Measurements from ENCODE around the gene ADGRL2.

ADGRL2 gene

DNA sequence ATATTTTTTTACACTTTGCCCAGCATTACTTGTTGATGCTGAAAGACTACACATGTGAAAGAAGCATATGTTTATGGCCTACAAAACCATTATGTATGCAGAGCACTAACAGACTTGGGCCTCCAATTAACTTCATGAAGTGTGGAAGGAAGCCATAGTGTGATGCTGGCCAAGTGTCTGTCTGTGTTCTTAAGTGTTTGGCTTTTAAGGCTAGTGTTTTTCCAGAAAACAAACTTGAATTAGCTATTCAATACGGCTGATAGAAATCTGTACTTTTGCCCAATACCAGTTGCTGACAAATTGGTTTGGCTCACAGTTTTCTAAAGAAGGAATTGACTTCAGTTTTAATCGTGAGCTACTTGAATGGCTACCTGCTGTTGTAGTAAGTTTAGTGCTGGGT lies 136.1 kb downstream of the ADGRL2 start:
- no peak for DNase-seq

DNA sequence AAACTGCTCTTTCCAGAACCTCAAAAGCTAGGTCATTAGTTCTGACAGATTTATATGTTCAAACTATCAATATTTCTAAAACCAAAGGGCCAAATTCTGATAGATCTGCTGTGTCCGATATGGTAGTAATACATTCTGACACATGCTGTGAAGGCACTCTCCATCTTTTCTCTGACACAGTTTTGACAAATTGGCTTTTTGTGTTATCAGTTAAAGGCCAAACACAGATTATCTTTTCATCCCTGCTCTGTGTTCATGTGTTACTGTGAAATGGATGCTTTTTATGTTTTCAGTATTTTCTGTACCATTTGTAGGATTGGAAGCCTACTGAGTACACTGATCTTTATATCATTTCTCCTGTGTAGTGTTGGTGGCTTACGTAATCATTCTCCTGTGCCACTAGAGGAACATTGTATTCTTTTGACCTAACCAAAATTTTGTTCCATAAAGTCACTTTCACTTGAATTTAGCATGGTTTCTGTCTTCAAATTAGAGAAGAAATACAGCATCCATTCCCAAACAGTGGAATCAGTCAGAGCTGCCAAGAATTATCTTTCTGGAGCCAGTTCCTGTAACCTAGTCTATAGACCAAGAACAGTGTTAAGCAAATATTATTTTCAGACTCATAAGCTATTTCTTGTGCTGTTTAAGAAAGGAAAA lies 137.2 kb downstream of the ADGRL2 start:
- TF ChIP-seq GATA1 (IDR thresholded peaks at IDR 0.05; ENCODE audit: low read depth, low read length) (no peak), POLR2A (IDR thresholded peaks at IDR 0.05; ENCODE audit: low read length) (no peak)
- DNase-seq: no peak

More for the DNA sequence above, 136.1 kb downstream of the ADGRL2 start:
- TF ChIP-seq POLR2A (IDR thresholded peaks at IDR 0.05; ENCODE audit: low read length) (no peak), GATA1 (IDR thresholded peaks at IDR 0.05; ENCODE audit: low read depth, low read length) (no peak)

DNA sequence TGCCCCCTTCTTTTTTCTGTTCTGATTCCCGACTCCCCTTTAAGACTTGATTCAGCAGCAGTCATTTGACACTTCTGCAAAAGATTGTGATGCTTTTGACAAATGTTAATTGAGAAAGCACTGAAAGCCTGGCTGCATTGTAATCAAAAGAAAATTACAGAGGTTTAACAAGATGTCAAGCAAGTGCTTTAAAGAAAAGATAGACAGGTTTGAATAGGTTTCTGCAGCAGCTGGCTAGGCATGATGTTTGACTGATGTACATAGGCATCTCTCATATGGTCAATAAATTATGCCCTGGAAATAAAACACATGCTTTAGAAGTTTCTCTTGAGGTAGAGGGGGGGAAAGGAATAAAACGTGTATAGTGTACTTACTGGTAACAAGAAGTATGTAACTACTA lies 147.8 kb downstream of the ADGRL2 start:
- no peak for DNase-seq
- TF ChIP-seq POLR2A (IDR thresholded peaks at IDR 0.05; ENCODE audit: low read length): no peak
- TF ChIP-seq GATA1 (IDR thresholded peaks at IDR 0.05; ENCODE audit: low read depth, low read length): no peak

DNA sequence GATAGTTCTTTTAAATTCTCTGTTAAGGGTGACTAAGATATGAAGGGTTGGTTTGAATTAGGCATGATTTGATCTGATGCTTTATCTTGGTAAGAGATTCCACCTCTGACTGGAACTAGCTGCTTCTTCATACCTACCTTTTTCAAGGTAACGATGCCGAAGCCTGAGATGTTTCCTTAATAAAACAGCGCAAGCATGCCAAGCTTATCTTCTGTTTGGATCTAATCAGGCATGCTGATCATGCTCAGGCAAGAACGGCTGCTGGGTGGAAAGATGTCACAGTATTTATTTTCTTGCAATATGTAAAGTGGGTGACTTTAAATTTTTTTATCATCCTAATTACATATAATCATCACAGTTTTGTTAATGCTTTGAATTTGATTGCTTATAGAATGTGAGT lies 148.7 kb downstream of the ADGRL2 start:
- TF ChIP-seq POLR2A (IDR thresholded peaks at IDR 0.05; ENCODE audit: low read length) (no peak), GATA1 (IDR thresholded peaks at IDR 0.05; ENCODE audit: low read depth, low read length) (no peak)
- DNase-seq: no peak

DNA sequence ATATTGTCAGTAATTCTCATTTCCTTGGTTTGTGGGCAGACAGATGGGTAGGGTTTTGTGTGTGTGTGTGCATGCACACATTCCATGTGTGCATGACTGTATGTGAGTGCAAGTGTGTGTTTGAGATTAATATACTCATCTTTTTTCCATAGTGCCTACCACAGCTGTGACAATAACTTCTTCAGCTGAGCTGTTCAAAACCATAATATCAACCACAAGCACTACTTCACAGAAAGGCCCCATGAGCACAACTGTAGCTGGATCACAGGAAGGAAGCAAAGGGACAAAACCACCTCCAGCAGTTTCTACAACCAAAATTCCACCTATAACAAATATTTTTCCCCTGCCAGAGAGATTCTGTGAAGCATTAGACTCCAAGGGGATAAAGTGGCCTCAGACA lies 149.3 kb downstream of the ADGRL2 start:
- TF ChIP-seq GATA1 (IDR thresholded peaks at IDR 0.05; ENCODE audit: low read depth, low read length): no peak
- no peak for TF ChIP-seq POLR2A (IDR thresholded peaks at IDR 0.05; ENCODE audit: low read length)
- DNase-seq: no peak

DNA sequence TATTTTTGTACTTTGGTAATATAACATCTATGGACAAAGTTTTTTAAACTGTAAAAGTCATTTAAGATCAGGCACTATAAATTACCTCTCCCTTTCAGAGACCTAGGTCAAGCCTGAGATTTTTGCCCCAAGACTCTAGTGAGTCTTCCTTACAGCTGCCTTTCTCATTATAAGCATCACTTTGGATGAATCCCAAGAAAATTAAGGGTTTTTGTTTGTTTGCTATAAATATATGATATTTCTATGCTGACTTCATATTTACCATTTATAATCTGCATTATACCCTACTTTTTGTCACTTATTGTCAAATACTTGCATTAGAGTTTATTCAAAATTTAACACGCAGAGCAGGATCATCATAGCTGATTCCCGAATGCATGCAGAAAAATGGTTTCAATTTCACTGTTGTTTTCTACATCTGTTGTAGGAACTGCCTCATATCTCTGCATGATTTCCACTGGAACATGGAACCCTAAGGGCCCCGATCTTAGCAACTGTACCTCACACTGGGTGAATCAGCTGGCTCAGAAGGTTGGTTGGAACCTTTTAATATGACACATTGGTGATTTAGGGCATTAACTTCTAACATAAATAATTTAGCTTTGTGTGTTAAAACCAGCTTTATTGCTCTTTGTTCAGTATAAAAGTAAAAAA lies 150.0 kb downstream of the ADGRL2 start:
- no peak for TF ChIP-seq GATA1 (IDR thresholded peaks at IDR 0.05; ENCODE audit: low read depth, low read length)
- no peak for TF ChIP-seq POLR2A (IDR thresholded peaks at IDR 0.05; ENCODE audit: low read length)
- no peak for DNase-seq

DNA sequence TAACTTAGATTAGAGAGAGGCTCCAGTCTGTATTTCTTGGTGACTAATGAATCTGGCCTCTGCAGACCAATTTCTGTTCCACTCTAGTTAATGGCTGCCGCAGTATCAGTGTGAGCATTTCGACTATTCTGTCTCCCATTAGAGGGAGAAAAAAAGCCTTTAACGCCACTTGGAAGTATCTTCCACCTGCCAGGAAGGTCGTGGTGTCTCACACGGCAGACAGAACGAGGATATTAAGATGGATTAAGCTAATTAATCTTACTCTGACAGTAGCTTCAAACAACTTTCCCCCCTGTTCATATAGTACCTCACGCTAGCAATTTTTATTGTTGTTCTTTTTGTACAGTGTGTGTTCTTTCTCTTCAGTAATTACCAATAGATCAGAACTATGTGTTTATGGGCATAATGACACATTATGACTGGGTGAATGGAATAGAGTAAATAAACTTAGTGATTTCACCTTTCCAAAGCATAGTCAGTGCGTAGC lies 153.8 kb downstream of the ADGRL2 start:
- TF ChIP-seq GATA1 (IDR thresholded peaks at IDR 0.05; ENCODE audit: low read depth, low read length): no peak
- no peak for TF ChIP-seq POLR2A (IDR thresholded peaks at IDR 0.05; ENCODE audit: low read length)
- DNase-seq: no peak

DNA sequence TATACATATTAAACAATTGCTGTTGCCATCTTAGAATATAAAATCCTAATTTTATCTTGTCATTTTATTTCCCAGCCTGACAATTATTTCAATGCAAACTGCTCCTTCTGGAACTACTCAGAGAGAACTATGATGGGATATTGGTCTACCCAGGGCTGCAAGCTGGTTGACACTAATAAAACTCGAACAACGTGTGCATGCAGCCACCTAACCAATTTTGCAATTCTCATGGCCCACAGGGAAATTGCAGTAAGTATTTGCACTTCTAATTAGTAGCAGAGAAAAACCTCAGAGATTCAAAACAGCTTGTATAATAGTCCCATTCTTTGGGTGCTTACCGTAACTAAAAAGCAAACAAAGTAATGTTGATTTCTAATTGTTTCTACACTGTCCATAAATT lies 167.2 kb downstream of the ADGRL2 start:
- TF ChIP-seq POLR2A (IDR thresholded peaks at IDR 0.05; ENCODE audit: low read length): no peak
- DNase-seq: no peak

DNA sequence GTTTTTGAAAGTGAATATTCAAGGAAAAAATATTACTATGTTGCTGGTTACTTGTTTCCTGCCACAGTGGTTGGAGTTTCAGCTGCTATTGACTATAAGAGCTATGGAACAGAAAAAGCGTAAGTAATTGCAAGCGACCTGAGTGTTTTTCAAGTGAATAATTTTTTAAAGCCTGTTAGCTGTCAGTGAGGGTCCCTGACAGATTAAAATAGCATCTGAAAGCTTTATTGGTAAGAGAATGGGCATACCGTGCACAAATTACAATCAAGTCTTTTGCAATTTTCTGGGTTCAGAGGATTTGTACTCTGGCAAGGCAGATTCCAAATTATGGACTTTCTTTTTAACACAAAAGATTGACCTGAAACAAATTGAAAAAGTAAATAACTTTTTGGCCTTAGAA lies 169.7 kb downstream of the ADGRL2 start:
- no peak for DNase-seq
- TF ChIP-seq POLR2A (IDR thresholded peaks at IDR 0.05; ENCODE audit: low read length): no peak
- TF ChIP-seq GATA1 (IDR thresholded peaks at IDR 0.05; ENCODE audit: low read depth, low read length): no peak

DNA sequence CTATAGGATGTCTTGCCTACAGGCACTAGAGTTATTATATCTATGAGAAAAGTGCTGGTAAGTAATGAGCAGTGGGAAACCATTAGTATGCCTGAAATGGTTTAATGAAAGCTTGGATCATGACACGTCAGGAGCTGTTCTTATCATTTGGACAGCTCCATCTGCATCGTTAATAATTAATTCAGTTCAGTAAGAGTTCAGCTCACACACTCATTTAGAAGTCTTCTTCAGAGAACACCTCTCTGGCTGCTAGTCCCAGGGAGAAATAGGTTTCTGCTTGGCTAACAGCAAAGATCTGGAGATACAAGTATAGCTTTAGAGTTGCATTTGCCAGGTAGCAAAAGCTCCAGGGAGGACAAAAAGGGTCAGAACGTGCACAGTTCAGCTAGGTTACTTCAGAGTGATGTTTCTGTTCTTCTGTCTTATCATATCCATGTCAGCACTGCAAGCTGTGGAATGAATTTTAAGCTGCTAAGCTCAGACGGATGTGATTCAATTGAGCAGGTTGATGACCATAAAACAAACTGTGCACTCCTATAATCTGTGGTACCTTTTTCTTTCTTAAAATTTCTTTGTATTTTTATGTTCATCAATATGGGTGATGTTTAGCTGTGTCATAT lies 173.6 kb downstream of the ADGRL2 start:
- DNase-seq: no peak
- TF ChIP-seq POLR2A (IDR thresholded peaks at IDR 0.05; ENCODE audit: low read length) (no peak), GATA1 (IDR thresholded peaks at IDR 0.05; ENCODE audit: low read depth, low read length) (no peak)

DNA sequence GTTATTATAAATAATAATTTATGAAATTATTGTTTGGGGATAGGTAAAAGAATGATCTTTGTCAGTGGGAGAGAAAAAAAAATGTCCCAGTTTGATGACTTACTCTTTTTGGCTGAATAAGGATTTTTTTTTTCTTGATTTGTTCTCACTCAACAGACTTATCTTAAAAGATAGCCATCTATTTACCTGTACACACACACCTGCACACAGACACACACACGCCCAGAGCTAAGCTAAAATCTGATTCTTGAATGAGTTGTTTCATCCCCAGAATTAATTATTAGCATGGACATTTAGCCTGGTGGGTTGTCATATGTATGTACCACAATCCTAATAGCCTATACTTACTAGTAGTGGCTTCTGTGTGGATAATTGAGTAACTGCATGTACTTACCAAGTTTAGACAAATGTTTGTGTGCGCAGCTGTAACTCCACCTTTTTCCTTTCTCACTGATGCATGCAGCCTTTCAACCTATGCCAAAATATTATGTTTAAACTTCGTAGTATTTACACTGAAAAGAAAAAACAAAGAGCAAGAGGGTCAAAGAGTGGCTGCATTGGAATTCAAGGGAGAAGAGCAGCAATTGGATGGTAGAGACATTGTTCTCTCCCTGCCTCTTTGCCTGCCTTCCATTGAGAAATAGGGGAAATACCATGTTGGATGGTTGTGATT lies 174.3 kb downstream of the ADGRL2 start:
- TF ChIP-seq GATA1 (IDR thresholded peaks at IDR 0.05; ENCODE audit: low read depth, low read length): no peak
- no peak for TF ChIP-seq POLR2A (IDR thresholded peaks at IDR 0.05; ENCODE audit: low read length)
- no peak for DNase-seq

DNA sequence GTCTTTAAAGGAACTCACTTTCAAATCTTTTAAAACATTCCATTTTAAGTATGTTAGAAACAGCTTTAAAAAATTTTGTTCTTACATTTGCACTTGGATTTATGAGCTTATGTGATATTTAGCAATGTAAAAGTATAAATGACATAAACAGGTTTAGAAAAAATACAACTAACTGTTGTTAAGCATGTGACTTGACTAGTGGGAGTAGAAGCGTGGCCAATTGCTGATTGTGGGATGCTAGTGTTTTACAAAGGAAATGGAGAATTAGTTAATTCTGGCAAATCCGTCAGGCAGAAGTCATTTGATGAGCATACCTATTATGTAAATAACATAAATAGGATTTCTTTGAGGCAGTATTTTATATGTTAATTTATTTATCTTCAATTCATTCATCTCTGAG lies 175.8 kb downstream of the ADGRL2 start:
- TF ChIP-seq GATA1 (IDR thresholded peaks at IDR 0.05; ENCODE audit: low read depth, low read length): no peak
- no peak for TF ChIP-seq POLR2A (IDR thresholded peaks at IDR 0.05; ENCODE audit: low read length)
- DNase-seq: no peak

DNA sequence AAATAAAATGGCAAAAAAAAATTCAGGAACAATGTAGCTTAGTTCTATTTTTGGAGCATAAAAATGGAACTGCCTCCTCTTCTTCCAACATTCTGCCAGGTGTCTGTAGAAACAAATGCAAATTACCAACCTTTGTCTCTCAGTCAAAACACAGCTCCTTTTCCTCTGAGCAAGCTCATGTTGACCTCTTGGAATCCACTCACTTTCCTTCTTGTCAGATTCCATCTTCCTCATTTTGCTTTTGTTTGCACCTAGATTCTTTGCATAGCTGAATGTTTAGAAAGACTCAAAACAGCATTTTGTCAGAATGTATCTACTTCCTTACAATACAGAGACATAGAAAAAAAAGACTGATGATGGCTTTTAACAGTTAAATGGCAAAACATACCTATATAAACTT lies 178.2 kb downstream of the ADGRL2 start:
- no peak for DNase-seq
- TF ChIP-seq GATA1 (IDR thresholded peaks at IDR 0.05; ENCODE audit: low read depth, low read length) (no peak), POLR2A (IDR thresholded peaks at IDR 0.05; ENCODE audit: low read length) (no peak)

DNA sequence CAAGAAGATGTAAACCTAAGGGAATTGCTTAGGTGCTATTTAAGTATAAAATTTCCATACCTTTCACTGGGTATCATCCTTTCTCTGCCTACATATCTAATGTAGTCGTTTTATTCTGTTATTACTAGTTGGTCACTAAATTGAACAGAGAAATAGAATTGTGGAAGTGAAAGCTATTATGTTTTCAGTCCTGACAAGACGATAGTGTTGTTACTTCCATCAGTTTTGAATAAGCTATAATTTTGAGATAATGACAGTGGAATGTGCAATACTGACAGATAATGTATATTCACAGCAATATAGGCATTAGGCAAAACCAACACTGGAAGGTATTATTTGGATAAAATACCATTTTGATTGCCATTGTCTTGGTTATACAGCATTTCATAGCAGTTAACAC lies 181.8 kb downstream of the ADGRL2 start:
- TF ChIP-seq POLR2A (IDR thresholded peaks at IDR 0.05; ENCODE audit: low read length): no peak
- no peak for TF ChIP-seq GATA1 (IDR thresholded peaks at IDR 0.05; ENCODE audit: low read depth, low read length)
- no peak for DNase-seq

Measured in erythroblast (primary cell).